Vagina (tissue), 2 donors: ENCODE data around the gene SLC26A4. TPM values are rescaled to one million over a fixed set of nuclear protein-coding genes. Genes with fewer than 3 reads are reported as not detected.
A peak's percentile ranks its signal among the peaks of the same experiment; 100 is the strongest.

Experiments
- DNase-seq, 2 donors: peaks; one replicate each; pipeline ENCODE4 v3.0.0-alpha.2; 2017; ENCODE audit errors: extremely low spot score in 2 of 2
- H3K27ac ChIP-seq: fragments of 200-600 bp; sonication (generic); one replicate; pipeline ENCODE4 v1.5.1; 2019
- H3K27me3 ChIP-seq: fragments of 200-600 bp; sonication (generic); one replicate; pipeline ENCODE4 v1.5.1; 2019
- H3K36me3 ChIP-seq, 2 donors: fragments of 200-600 bp; sonication (generic); one replicate each; pipeline ENCODE4 v1.5.1; 2017 to 2019
- H3K4me1 ChIP-seq: fragments of 200-600 bp; sonication (generic); one replicate; pipeline ENCODE4 v1.5.1; 2019
- H3K4me3 ChIP-seq, 2 donors: fragments of 200-600 bp; sonication (generic); 1 replicate in 1 of 2; 2 replicates in 1 of 2; pipeline ENCODE4 v1.5.1; 2016 to 2019
- H3K9me3 ChIP-seq: fragments of 200-600 bp; sonication (generic); one replicate; pipeline ENCODE4 v1.5.1; 2019
- CTCF ChIP-seq, 3 experiments: fragments of 450-650 bp in 2 of 3; fragments of 200-600 bp in 1 of 3; sonication (generic) in 1 of 3; IDR thresholded peaks; one replicate each; pipeline ENCODE4 v1.5.1; 2017 to 2019; ENCODE audit warnings: antibody characterized with exemption in 3 of 3, mild to moderate bottlenecking in 2 of 3, moderate library complexity in 2 of 3
- POLR2A ChIP-seq, 2 donors: fragments of 450-650 bp; IDR thresholded peaks; one replicate each; pipeline ENCODE4 v1.6.1; 2017; ENCODE audit warnings: antibody characterized with exemption in 2 of 2, mild to moderate bottlenecking in 2 of 2, moderate library complexity in 2 of 2
- POLR2AphosphoS5 ChIP-seq, 2 donors: sonication (generic); formaldehyde crosslinking; IDR thresholded peaks; one replicate each; pipeline ENCODE4 v1.9.0; 2017; ENCODE audit warnings: antibody characterized with exemption in 2 of 2, mild to moderate bottlenecking in 2 of 2, low read depth in 1 of 2; ENCODE audit not compliant: insufficient read depth in 1 of 2
- intact Hi-C: fragments of 100-400 bp; cut with DNase I; formaldehyde crosslinking; loops from one replicate; pipeline ENCODE4 v1.15.1; 2023
- total RNA-seq: library from RNA; depleted of rRNA; stranded (reverse); fragments of >200 nt; gene quantifications from one replicate; pipeline ENCODE4 v1.2.3, GENCODE V29; 2016

Gene SLC26A4
- total RNA-seq, 1 donor from 2014 or later = not detected

GRCh38 chr7:107715531-107715930, 54.9 kb downstream of the SLC26A4 start:
- no peak overlapping the region for H3K4me3 ChIP-seq
- DNase-seq = no peak
- H3K27ac ChIP-seq = no peak overlapping the region
- H3K9me3 ChIP-seq = no peaks in the 10 kb centered on the region
- H3K27me3 ChIP-seq = no peaks in the 10 kb centered on the region
- TF ChIP-seq CTCF (IDR thresholded peaks at IDR 0.05) (no peak), POLR2A (IDR thresholded peaks at IDR 0.05) (no peak), POLR2AphosphoS5 (IDR thresholded peaks at IDR 0.05; ENCODE audit: insufficient read depth in 1 of 2, low read depth in 1 of 2) (no peak)
- intact Hi-C loops = no loop called here
- H3K36me3 ChIP-seq = no peaks in the 10 kb centered on the region
- H3K4me1 ChIP-seq = no peaks in the 10 kb centered on the region

GRCh38 chr7:107718456-107719193, 58.0 kb downstream of the SLC26A4 start:
- intact Hi-C loops = no loop called here
- Histone ChIP-seq H3K9me3 (no peaks in the 10 kb centered on the region), H3K27ac (no peak overlapping the region), H3K27me3 (no peaks in the 10 kb centered on the region), H3K36me3 (no peaks in the 10 kb centered on the region), H3K4me1 (no peaks in the 10 kb centered on the region), H3K4me3 (no peak overlapping the region)
- no peak for TF ChIP-seq POLR2A (IDR thresholded peaks at IDR 0.05)
- TF ChIP-seq POLR2AphosphoS5 (IDR thresholded peaks at IDR 0.05; ENCODE audit: insufficient read depth in 1 of 2, low read depth in 1 of 2) = no peak
- no peak for TF ChIP-seq CTCF (IDR thresholded peaks at IDR 0.05)
- no peak for DNase-seq

- intact Hi-C loops = loop anchor here (10.0 kb wide), 1 partner anchor 256 kb away; no protein-coding TSS in a partner anchor
These were observed 60.7 kb downstream of the SLC26A4 start for GRCh38 chr7:107721286-107721685.

GRCh38 chr7:107723255-107723654, 62.6 kb downstream of the SLC26A4 start:
- no peak for DNase-seq
- no peak overlapping the region for H3K4me3 ChIP-seq
- intact Hi-C loops = loop anchor here (10.0 kb wide), 1 partner anchor 258 kb away; no protein-coding TSS in a partner anchor
- no peaks in the 10 kb centered on the region for H3K36me3 ChIP-seq
- H3K27me3 ChIP-seq = no peaks in the 10 kb centered on the region
- H3K4me1 ChIP-seq = no peaks in the 10 kb centered on the region
- no peak overlapping the region for H3K27ac ChIP-seq
- TF ChIP-seq POLR2A (IDR thresholded peaks at IDR 0.05) = no peak
- no peak for TF ChIP-seq CTCF (IDR thresholded peaks at IDR 0.05)
- no peak for TF ChIP-seq POLR2AphosphoS5 (IDR thresholded peaks at IDR 0.05; ENCODE audit: insufficient read depth in 1 of 2, low read depth in 1 of 2)
- no peaks in the 10 kb centered on the region for H3K9me3 ChIP-seq

More at GRCh38 chr7:107721286-107721685, 60.7 kb downstream of the SLC26A4 start:
- no peaks in the 10 kb centered on the region for H3K4me1 ChIP-seq
- no peaks in the 10 kb centered on the region for H3K27me3 ChIP-seq
- no peak overlapping the region for H3K4me3 ChIP-seq
- no peaks in the 10 kb centered on the region for H3K36me3 ChIP-seq
- TF ChIP-seq POLR2AphosphoS5 (IDR thresholded peaks at IDR 0.05; ENCODE audit: insufficient read depth in 1 of 2, low read depth in 1 of 2) = no peak
- TF ChIP-seq CTCF (IDR thresholded peaks at IDR 0.05) = no peak
- no peak for TF ChIP-seq POLR2A (IDR thresholded peaks at IDR 0.05)
- H3K27ac ChIP-seq = no peak overlapping the region
- no peak for DNase-seq
- H3K9me3 ChIP-seq = no peaks in the 10 kb centered on the region

- H3K9me3 ChIP-seq = no peaks in the 10 kb centered on the region
- H3K4me1 ChIP-seq = no peaks in the 10 kb centered on the region
- no peak for DNase-seq
- no peak overlapping the region for H3K4me3 ChIP-seq
- no peaks in the 10 kb centered on the region for H3K36me3 ChIP-seq
- TF ChIP-seq CTCF (IDR thresholded peaks at IDR 0.05) (peak; percentile 71 to 83 (median 78)), POLR2A (IDR thresholded peaks at IDR 0.05) (no peak), POLR2AphosphoS5 (IDR thresholded peaks at IDR 0.05; ENCODE audit: insufficient read depth in 1 of 2, low read depth in 1 of 2) (no peak)
- no peaks in the 10 kb centered on the region for H3K27me3 ChIP-seq
- intact Hi-C loops = loop anchor here (10.0 kb wide), 1 partner anchor 260 kb away; no protein-coding TSS in a partner anchor
- H3K27ac ChIP-seq = no peak overlapping the region
These were observed 64.6 kb downstream of the SLC26A4 start for GRCh38 chr7:107725138-107725740.
